Left renal cortex interstitium (tissue), 4 donors: Measurements from ENCODE around the gene CYB561A3. TPM values are rescaled to one million over a fixed set of nuclear protein-coding genes. Genes with fewer than 3 reads are reported as not detected.

Experiments
- DNase-seq, 4 donors: peaks; one replicate each; pipeline ENCODE4 v3.0.0-alpha.2; 2013; ENCODE audit warnings: low read depth in 4 of 4, low spot score in 2 of 4, missing footprints in 1 of 4
- polyA plus RNA-seq, 4 donors: library from polyadenylated mRNA; unstranded; fragments of 120-200 nt; gene quantifications; one replicate each; pipeline ENCODE4 v1.2.1, GENCODE V29; 2013; ENCODE audit not compliant: insufficient read length in 4 of 4

Gene CYB561A3
- polyA plus RNA-seq, 4 donors: 23.9 to 33.4 (median 30.2) TPM

GRCh38 chr11:61345954-61346843 is 15.5 kb downstream of the CYB561A3 start:
- DNase-seq: no peak

DNA sequence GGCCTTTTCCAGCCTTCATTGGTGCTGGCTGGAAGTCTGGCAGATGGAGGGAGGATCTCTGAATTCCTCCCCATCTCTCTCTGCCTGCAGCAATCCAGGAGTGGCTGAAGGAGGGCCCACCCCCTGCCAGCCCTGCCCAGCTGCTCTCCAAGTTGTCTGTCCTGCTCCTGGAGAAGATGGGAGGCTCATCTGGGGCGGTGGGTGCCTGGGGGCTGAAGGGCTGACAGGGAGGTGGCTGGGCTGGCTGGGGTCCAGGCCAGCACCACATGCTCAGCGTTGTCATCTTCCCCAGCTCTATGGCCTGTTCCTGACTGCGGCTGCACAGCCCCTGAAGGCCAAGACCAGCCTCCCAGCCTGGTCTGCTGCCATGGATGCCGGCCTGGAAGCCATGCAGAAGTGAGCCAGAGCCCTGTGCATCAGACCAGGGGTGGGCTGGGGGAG is 16.5 kb downstream of the CYB561A3 start:
- DNase-seq: no peak

DNA sequence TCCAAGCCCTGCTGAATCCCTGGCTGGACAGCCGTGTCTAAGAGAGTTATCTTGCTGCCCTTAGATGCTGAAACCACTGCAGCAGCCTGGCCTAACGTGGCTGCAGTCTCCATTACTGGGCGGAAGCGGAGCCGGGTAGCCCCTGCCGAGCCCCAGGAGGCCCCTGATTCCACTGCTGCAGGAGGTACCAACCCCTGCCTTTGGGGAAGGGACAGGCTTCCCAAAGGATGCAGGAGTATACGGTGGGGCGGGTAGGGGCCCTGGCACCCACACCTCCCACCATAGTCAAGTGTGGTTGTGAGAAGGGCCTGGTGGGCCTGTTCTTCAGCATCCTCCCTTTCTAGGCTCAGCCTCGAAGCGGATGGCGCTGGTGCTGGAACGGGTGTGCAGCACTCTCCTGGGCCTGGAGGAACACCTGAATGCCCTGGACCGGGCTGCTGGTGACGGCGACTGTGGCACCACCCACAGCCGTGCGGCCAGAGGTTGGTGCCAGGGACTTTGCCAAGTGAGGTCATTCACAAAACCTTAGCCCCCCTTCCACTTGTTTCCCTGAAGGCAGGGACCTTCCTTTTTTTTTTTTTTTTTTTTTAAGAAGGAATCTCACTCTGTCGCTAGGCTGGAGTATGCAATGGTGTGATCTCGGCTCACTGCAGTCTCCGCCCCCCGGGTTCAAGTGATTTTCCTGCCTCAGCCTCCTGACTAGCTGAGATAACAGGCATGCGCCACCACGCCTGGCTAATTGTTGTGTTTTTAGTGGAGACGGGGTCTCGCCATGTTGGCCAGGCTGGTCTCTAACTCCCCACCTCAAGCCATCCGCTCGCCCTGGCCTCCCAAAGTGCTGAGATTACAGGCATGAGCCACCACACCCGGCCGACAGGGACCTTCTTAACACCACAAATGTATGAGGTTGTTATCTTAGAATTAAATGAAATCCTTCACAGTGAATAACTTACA is 17.6 kb downstream of the CYB561A3 start:
- DNase-seq: no peak

GRCh38 chr11:61342207-61342803 is 19.4 kb downstream of the CYB561A3 start:
- DNase-seq: no peak

DNA sequence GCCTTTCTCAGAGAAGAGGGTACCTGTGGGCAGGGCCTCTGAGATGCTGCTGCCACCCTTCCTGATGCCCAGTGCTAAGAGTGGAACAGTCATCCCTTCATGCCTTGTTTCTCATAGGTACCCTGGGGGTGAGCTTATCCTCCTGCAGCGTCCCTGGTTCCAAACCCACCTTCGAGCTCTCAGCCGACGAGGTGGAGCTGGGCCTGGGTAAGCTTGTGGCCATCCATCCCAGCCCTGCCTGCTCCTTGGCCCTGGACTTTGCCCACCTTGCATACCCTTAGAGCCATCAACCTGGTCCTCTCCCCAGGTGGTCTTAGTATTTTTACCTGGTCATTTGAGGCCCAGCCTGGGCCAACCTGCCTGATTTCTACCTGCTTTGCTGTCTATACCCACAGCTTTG is 20.0 kb downstream of the CYB561A3 start:
- no peak for DNase-seq

GRCh38 chr11:61340979-61341378 is 20.7 kb downstream of the CYB561A3 start:
- no peak for DNase-seq

DNA sequence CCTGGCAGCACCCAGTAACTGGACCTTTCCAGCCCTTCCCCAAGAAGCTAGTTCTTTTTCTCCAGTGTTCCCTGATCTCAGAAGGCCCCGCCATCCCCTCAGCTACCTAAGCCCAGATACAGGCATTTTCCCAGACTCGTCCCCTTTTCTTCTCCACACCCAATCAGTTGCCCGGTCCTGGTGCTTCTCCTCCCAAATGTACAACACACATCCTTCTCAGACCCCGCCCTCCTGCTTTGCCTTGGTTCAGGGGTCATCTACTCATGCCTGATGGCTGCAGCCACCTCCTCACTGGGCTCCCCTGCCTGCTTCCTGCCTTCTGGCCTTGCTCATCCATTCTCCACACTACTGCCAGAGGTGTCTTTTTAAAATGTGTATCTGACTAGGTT is 22.2 kb downstream of the CYB561A3 start:
- DNase-seq: no peak

GRCh38 chr11:61338783-61339489 is 22.7 kb downstream of the CYB561A3 start:
- no peak for DNase-seq

DNA sequence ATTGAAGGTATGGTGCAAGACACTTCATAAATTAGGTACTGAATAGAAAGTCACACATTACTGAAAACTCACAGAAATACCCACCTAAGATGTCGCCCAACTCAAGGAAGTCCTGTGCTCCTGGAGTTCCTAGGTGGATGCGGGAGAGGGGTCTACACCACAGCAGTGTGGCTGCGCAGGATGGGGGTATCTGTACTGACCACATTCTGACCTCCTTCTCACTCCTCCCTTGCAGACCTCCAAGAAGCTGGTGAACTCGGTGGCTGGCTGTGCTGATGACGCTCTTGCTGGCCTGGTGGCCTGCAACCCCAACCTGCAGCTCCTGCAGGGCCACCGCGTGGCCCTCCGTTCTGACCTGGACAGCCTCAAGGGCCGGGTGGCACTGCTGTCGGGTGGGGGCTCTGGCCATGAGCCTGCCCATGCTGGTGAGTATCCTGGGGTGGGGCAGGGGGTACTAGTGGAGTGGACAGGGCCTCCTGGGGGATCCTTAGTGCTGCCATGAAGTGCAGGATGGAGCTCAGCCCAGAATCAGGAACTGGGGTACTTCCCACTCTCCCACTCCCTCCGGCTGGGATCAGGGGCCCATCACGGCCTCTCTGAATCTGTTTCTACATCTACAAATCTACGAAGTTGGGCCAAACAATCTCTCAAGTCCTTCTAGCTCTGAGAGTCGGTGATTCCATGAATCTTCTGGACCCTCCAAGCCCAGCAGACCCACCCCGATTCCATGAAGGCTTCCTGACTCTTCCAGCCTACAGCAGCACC is 23.8 kb downstream of the CYB561A3 start:
- no peak for DNase-seq

DNA sequence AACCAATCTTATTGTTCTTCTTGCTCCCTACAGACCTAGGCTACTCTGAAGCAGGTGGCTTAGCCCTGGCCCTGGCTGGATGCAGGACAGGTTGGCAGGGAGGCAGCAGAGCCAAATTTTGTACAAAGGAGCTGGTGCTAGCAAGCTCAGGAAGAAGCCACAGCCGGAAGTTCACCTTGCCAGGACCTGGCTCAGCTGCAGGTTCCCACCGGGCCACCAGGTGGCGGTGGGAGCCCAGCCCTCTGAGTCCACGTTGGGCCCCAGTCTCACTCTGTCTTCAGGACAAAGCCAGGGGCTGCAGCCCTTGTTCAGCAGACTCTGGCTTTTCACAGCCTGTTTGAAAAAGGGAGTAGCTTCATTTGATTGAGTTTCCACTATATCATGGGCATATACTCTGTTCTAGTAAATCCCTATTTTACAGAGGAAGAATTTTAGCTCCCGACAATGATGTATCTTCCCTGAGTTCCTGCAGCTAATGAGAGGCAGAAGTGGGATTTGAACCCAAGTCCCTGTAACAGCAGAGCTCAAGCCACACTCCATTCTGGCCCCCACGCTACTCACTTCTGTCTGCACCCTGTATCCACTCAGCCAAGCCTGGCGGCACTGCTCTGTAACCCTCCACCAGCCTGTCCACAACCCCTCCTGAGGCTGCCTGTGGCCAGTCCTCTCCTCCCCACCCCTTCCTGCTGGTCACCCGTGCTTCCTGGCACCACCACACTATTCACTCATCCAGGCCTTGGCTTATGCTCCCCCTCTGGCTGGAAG is 25.3 kb downstream of the CYB561A3 start:
- peak in 2 of 4 donors; percentile 62 to 75 for DNase-seq

DNA sequence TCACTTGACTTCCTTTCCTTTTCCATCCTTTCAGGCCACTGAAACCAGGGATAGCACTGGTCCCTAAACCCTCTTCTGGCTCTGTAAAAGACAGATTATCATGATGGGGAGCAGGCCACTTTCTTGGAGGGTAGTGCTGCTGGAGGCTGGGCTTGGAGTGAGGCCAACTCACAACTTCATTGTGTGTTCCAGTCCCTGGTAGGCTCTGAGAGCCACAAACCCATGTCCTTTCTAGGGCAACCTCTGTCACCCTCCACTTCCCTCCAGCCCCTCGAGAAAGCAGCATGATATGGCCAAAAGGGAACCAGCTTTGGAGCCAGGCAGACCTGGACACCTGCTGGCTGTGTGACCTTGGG is 26.3 kb downstream of the CYB561A3 start:
- DNase-seq: no peak

DNA sequence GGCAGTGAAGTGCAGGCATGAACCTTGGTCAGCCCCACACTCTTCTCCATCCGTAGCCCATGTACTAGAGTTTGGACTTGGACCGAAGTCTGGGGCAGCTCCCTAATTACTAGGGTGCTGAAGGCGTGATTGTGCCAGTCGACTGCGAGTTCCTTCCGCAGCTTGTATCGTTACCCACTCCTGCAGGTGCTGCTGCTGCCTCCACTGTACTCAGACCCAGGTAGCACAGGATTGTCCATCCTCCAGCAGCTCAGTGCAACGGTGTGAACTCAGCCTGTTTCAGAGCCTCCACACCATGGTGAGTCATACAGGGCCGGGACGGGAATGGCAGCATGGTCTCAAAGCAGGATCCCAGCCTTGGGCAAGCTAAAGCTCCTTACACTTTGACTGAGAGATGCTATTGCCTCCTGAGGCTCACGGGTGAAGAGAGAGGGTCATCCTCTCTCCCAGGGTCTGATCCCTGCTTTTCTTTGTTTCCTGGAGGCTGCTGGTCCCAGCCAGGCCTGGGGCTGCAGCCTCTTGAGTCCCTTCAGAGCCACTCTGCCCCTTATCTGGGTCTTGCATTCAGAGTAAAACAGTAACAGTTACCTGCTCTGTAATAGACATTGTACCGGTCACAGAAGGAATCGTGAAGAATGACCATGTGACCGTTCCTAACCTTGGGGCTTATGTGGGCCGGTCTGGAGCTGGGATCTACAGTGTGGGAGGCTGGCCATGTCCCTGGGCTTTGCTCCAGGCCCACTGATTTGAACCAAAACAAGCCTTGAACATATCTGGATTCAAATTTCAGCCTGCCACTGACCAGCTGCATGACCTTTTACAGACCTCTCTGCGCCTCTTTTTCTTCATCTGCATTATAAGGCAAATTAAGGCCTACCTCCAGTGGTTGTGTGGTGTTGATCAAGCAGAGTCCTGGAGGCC is 27.0 kb downstream of the CYB561A3 start:
- no peak for DNase-seq

- no peak for DNase-seq
These were observed 27.9 kb downstream of the CYB561A3 start for GRCh38 chr11:61333550-61334433.

- peak; percentile 72 to 96 (median 82) for DNase-seq
These were observed 28.7 kb downstream of the CYB561A3 start, which contains the start of the genes DDB1 and TKFC for GRCh38 chr11:61332797-61333549. Gene DDB1 (minus strand): TSS chr11:61333105. CDS start chr11:61332968, 137 bp downstream. Gene TKFC (plus strand): TSS chr11:61333228. CDS start chr11:61334729, 1,501 bp downstream.

DNA sequence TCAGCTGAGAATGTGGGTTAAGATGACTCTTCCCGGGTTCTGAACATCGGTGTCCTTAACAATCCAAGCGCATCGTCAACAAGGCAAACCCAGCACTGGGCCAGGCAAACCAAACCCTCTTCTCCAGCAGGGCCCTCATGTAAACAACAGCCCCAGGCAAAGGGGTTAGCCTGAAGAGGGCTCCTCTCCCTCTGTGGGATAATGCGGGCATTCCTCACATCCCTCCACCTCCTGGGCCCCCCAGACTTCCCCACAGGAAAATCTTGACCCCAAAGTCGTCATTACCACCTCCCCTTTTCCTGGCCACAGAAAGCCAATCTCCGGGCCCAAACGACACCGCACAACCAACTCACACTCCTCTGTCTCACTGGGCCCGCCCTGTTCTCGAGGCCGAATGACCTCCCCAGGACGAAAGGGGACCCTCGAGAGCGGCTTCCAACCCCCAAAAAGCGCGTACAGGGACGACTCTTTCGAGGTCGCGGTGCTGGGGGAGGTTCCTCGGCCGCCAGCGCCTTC is 29.3 kb downstream of the CYB561A3 start:
- DNase-seq: no peak

DNA sequence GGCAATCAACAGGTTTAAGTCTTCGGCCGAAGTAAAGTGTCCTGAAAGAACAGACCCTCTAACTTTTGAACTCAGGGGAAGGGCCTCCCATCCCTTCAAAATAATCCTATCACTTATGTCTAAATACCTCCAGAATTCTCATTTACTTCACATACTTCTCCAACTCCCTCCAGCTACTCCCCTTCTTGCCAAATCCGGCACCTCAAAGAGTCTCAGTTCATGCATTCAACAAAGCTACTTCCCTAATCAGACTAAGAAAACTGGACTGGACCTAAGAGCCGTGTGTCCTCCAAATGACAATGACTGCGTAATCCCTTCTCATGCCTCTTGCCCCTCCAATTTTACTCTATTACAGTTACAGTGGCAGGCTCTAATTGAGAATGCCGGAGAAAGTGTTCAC is 30.0 kb downstream of the CYB561A3 start:
- DNase-seq: no peak
